Measurements from ENCODE around the gene ERC2.

DNA sequence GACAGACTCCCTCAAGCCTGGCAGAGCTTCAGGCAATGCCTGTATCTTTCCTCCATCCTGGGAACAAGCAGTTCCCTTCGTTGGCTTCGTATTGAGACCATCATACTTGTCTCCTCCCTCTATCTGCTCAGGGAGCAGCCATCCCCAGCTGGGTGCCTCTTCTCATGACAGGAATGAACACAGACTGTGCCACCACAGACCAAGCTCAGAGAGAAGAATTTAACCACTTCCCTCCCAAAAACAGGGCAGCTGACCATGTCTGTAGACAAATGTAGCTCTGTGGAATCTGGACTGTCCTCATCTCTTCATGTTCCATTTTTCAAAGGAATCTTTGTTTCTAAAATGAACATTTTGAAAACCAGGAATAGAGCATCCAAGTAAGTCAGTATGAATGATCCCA is 245.4 kb downstream of the ERC2 start:
- TF ChIP-seq, protein P1, sequence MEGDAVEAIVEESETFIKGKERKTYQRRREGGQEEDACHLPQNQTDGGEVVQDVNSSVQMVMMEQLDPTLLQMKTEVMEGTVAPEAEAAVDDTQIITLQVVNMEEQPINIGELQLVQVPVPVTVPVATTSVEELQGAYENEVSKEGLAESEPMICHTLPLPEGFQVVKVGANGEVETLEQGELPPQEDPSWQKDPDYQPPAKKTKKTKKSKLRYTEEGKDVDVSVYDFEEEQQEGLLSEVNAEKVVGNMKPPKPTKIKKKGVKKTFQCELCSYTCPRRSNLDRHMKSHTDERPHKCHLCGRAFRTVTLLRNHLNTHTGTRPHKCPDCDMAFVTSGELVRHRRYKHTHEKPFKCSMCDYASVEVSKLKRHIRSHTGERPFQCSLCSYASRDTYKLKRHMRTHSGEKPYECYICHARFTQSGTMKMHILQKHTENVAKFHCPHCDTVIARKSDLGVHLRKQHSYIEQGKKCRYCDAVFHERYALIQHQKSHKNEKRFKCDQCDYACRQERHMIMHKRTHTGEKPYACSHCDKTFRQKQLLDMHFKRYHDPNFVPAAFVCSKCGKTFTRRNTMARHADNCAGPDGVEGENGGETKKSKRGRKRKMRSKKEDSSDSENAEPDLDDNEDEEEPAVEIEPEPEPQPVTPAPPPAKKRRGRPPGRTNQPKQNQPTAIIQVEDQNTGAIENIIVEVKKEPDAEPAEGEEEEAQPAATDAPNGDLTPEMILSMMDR (IDR thresholded peaks at IDR 0.05; ENCODE audit: insufficient read depth, low read depth, low read length): no peak
- no peak for TF ChIP-seq EZH2 (IDR thresholded peaks at IDR 0.05; ENCODE audit: insufficient read depth, low read length)

All from astrocyte (in vitro differentiated cells and primary cell).